ENCODE results near the gene GRM7.

GRCh38 chr3:7280318-7280717 is 419.4 kb downstream of the GRM7 start:
- TF ChIP-seq, protein P1, sequence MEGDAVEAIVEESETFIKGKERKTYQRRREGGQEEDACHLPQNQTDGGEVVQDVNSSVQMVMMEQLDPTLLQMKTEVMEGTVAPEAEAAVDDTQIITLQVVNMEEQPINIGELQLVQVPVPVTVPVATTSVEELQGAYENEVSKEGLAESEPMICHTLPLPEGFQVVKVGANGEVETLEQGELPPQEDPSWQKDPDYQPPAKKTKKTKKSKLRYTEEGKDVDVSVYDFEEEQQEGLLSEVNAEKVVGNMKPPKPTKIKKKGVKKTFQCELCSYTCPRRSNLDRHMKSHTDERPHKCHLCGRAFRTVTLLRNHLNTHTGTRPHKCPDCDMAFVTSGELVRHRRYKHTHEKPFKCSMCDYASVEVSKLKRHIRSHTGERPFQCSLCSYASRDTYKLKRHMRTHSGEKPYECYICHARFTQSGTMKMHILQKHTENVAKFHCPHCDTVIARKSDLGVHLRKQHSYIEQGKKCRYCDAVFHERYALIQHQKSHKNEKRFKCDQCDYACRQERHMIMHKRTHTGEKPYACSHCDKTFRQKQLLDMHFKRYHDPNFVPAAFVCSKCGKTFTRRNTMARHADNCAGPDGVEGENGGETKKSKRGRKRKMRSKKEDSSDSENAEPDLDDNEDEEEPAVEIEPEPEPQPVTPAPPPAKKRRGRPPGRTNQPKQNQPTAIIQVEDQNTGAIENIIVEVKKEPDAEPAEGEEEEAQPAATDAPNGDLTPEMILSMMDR (IDR thresholded peaks at IDR 0.05), result no peak
- no peak for TF ChIP-seq POLR2AphosphoS5 (IDR thresholded peaks at IDR 0.05)
